WTC11 (cell line): Measurements from ENCODE around the gene LGI4. TPM values are rescaled to one million over a fixed set of nuclear protein-coding genes. Genes with fewer than 3 reads are reported as not detected.
"Not testable (repeated sequence)": the region's sequence is repeated elsewhere in the genome, so short reads cannot be mapped to it uniquely, and the experiment has no call there.

Experiments used
- ATAC-seq: fragments of 200-7000 bp; cut with Tn5 transposase; 2 replicates; pipeline ENCODE4 v1.10.0; 2021; ENCODE audit warnings: mild to moderate bottlenecking, moderate library complexity
- CTCF ChIA-PET: fragments of 300-600 bp; sonication (Branson Sonifier 250); formaldehyde crosslinking; loops from one replicate; lab custom pipeline; 2021; ENCODE audit warnings: antibody characterized with exemption; lab: Charles Lee
- POLR2A ChIA-PET: fragments of 350-600 bp; sonication (Branson Sonifier 250); formaldehyde crosslinking; loops from one replicate; lab custom pipeline; 2021; ENCODE audit warnings: antibody characterized with exemption; lab: Charles Lee
- DNase-seq: peaks from one replicate; pipeline ENCODE4 v3.0.0; 2021; ENCODE audit warnings: low spot score
- H3K27ac Mint-ChIP-seq: 2 replicates; pipeline ENCODE4 v1.8.0; 2021; ENCODE audit warnings: mixed read lengths
- H3K27me3 Mint-ChIP-seq: 2 replicates; pipeline ENCODE4 v1.8.0; 2021; ENCODE audit warnings: low read depth, mild to moderate bottlenecking, moderate library complexity, mixed read lengths
- H3K36me3 Mint-ChIP-seq: 2 replicates; pipeline ENCODE4 v1.8.0; 2021; ENCODE audit warnings: mixed read lengths
- H3K4me1 Mint-ChIP-seq: 2 replicates; pipeline ENCODE4 v1.8.0; 2022; ENCODE audit warnings: mixed read lengths
- H3K4me3 Mint-ChIP-seq: 2 replicates; pipeline ENCODE4 v1.8.0; 2021; ENCODE audit warnings: mild to moderate bottlenecking, moderate library complexity, mixed read lengths
- H3K9me3 Mint-ChIP-seq: 2 replicates; pipeline ENCODE4 v1.8.0; 2021; ENCODE audit warnings: mixed read lengths
- FOXP1 ChIP-seq: sonication (generic); formaldehyde crosslinking; IDR thresholded peaks from 2 replicates; pipeline ENCODE4 v1.8.0; 2022; ENCODE audit warnings: missing genetic modification reagents, mild to moderate bottlenecking, moderate library complexity, borderline replicate concordance
- ZNF121 ChIP-seq: sonication (generic); formaldehyde crosslinking; IDR thresholded peaks from 2 replicates; pipeline ENCODE4 v1.8.0; 2023; ENCODE audit warnings: missing genetic modification reagents
- ZNF263 ChIP-seq: sonication (generic); formaldehyde crosslinking; IDR thresholded peaks from 2 replicates; pipeline ENCODE4 v1.8.1; 2022; ENCODE audit warnings: low read depth, mild to moderate bottlenecking, moderate library complexity, missing genetic modification reagents
- total RNA-seq: library from RNA; stranded (reverse); gene quantifications from 3 replicates; pipeline ENCODE4 v1.2.3, GENCODE V29; 2021
- TF ChIP-seq, protein P1 (sequence below): sonication (generic); formaldehyde crosslinking; IDR thresholded peaks from 2 replicates; pipeline ENCODE4 v1.8.1; 2023; ENCODE audit warnings: mild to moderate bottlenecking, missing genetic modification reagents, borderline replicate concordance
- TF ChIP-seq, protein P2 (sequence below): sonication (generic); formaldehyde crosslinking; IDR thresholded peaks from 2 replicates; pipeline ENCODE4 v1.8.0; 2022; ENCODE audit warnings: mild to moderate bottlenecking, missing genetic modification reagents
- TF ChIP-seq, protein P3 (sequence below): sonication (generic); formaldehyde crosslinking; IDR thresholded peaks from 2 replicates; pipeline ENCODE4 v1.8.1; 2023; ENCODE audit warnings: mild to moderate bottlenecking, moderate library complexity, missing genetic modification reagents
- TF ChIP-seq, protein P4 (sequence below): fragments of 200-600 bp; IDR thresholded peaks from 2 replicates; pipeline ENCODE4 v1.8.0; 2022; ENCODE audit warnings: antibody characterized with exemption
- TF ChIP-seq, protein P5 (sequence below): sonication (generic); formaldehyde crosslinking; IDR thresholded peaks from 2 replicates; pipeline ENCODE4 v1.8.1; 2022; ENCODE audit warnings: mild to moderate bottlenecking, missing genetic modification reagents, moderate library complexity, borderline replicate concordance
- TF ChIP-seq, protein P6 (sequence below): fragments of 250-450 bp; sonication (Bioruptor Pico); IDR thresholded peaks from 2 replicates; pipeline ENCODE4 v1.9.0; 2021; ENCODE audit warnings: mild to moderate bottlenecking, borderline replicate concordance
- TF ChIP-seq, protein P7 (sequence below): sonication (generic); formaldehyde crosslinking; IDR thresholded peaks from 2 replicates; pipeline ENCODE4 v1.8.1; 2023; ENCODE audit warnings: mild to moderate bottlenecking, missing genetic modification reagents, moderate library complexity

LGI4 gene
- total RNA-seq, 1 experiment from 2014 or later = 14.2 TPM

DNA sequence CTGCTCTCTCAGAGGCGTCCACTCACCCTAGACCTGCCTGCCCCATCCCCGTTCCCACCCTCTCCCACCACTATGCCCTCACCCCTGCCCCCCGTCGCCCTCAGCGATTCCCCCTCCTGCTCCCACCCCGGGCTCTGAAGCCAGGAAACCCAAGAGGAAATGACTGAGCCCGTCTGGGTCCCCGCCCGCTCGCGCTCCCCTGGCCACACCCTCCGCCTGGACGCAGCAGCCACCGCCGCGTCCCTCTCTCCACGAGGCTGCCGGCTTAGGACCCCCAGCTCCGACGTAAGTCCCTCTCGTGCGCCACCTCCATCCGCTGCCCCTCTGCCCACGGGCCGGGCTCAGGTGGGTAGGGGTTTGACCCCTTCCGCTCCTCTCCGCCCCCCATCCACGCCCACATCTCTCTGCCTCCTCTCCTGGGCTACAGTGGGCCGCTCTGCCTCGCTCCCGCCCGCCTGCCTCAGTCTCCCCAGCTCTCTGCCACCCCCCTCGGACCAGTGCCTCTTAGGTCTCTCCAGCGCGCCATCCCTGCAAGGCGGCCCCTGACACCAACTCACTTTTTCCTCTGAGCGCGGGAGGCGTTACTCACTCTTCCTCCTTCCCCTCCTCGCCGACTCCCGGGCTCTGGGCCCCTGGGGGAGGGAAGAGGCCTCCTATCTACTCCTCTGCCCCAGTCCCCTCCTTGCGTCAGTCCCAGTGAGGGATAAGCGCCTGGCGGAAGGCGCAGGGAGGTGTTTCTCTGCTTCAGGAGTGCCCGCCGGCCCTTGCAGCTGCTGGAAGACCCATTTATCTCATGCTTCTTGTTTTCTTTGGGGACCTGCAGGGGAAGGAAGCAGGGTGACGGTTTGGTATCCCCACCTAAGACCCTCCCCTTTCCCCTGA lies 19.9 kb upstream of the LGI4 start, which contains the start of gene FXYD5 (continued):
- TF ChIP-seq FOXP1 = peak; percentile 65; the same call in 1 of the 2 replicates
- TF ChIP-seq, protein P1, sequence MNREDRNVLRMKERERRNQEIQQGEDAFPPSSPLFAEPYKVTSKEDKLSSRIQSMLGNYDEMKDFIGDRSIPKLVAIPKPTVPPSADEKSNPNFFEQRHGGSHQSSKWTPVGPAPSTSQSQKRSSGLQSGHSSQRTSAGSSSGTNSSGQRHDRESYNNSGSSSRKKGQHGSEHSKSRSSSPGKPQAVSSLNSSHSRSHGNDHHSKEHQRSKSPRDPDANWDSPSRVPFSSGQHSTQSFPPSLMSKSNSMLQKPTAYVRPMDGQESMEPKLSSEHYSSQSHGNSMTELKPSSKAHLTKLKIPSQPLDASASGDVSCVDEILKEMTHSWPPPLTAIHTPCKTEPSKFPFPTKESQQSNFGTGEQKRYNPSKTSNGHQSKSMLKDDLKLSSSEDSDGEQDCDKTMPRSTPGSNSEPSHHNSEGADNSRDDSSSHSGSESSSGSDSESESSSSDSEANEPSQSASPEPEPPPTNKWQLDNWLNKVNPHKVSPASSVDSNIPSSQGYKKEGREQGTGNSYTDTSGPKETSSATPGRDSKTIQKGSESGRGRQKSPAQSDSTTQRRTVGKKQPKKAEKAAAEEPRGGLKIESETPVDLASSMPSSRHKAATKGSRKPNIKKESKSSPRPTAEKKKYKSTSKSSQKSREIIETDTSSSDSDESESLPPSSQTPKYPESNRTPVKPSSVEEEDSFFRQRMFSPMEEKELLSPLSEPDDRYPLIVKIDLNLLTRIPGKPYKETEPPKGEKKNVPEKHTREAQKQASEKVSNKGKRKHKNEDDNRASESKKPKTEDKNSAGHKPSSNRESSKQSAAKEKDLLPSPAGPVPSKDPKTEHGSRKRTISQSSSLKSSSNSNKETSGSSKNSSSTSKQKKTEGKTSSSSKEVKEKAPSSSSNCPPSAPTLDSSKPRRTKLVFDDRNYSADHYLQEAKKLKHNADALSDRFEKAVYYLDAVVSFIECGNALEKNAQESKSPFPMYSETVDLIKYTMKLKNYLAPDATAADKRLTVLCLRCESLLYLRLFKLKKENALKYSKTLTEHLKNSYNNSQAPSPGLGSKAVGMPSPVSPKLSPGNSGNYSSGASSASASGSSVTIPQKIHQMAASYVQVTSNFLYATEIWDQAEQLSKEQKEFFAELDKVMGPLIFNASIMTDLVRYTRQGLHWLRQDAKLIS = no peak
- TF ChIP-seq, protein P2, sequence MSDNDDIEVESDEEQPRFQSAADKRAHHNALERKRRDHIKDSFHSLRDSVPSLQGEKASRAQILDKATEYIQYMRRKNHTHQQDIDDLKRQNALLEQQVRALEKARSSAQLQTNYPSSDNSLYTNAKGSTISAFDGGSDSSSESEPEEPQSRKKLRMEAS (CRISPR knock-in tag) = peak; percentile 65

DNA sequence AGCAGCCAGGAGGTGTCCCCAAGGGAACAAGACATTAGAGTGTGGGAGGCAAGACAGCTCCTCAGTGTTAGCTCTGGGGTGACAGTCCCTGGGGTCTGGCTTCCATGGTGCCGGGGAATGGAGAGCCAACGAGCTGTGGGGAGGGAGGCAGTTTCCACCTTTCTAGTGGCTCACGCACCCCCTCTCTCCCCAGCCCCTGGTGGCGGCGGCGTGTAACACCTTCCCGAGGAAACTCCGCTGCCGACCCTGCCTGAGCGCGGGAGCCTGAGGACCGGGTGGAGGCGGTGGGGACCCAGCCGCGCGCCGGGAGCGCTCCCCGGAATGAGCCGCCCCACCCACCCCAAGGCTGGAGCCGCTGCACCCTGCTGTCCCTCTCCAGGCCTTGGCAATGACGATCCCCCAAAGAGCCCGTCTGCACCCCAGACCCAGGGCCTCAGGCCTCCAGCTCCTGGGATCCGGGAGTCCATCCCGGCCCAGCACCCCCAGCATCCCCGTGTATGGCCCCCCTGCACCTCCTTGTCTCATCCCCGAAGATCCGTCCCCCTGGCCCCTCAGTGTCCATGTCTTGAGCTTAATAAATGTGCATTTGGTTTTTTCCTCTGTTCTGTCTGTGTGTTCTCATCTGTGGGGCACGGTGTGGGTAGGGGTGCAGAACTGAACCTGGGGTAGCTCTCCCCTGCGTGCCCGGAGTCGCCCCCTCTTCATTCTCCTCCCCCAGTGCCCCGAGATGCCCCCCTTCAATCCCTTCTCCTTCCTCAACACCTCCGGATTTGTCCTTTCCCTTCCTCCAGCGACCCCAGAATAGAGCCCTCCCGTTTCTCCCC lies 19.1 kb upstream of the LGI4 start:
- DNase-seq (peak; percentile 79), ATAC-seq (peak; percentile 48)
- CTCF ChIA-PET = interaction anchor here (0.6 to 4.1 kb wide), 17 partner anchors 11 to 624 kb away, joined by 3 to 143 read pairs (median 8); partner anchors contain the start of genes FXYD7 and LGI4
- H3K4me1 Mint-ChIP-seq = peaks cover 57% of the 10 kb centered on the region
- TF ChIP-seq, protein P3, sequence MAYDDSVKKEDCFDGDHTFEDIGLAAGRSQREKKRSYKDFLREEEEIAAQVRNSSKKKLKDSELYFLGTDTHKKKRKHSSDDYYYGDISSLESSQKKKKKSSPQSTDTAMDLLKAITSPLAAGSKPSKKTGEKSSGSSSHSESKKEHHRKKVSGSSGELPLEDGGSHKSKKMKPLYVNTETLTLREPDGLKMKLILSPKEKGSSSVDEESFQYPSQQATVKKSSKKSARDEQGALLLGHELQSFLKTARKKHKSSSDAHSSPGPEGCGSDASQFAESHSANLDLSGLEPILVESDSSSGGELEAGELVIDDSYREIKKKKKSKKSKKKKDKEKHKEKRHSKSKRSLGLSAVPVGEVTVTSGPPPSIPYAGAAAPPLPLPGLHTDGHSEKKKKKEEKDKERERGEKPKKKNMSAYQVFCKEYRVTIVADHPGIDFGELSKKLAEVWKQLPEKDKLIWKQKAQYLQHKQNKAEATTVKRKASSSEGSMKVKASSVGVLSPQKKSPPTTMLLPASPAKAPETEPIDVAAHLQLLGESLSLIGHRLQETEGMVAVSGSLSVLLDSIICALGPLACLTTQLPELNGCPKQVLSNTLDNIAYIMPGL (CRISPR knock-in tag) = 0 out of 2 replicates have a peak, but pooled peaks have one; percentile 44
- TF ChIP-seq, protein P4, sequence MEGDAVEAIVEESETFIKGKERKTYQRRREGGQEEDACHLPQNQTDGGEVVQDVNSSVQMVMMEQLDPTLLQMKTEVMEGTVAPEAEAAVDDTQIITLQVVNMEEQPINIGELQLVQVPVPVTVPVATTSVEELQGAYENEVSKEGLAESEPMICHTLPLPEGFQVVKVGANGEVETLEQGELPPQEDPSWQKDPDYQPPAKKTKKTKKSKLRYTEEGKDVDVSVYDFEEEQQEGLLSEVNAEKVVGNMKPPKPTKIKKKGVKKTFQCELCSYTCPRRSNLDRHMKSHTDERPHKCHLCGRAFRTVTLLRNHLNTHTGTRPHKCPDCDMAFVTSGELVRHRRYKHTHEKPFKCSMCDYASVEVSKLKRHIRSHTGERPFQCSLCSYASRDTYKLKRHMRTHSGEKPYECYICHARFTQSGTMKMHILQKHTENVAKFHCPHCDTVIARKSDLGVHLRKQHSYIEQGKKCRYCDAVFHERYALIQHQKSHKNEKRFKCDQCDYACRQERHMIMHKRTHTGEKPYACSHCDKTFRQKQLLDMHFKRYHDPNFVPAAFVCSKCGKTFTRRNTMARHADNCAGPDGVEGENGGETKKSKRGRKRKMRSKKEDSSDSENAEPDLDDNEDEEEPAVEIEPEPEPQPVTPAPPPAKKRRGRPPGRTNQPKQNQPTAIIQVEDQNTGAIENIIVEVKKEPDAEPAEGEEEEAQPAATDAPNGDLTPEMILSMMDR = peak; percentile 76
- TF ChIP-seq, protein P5, sequence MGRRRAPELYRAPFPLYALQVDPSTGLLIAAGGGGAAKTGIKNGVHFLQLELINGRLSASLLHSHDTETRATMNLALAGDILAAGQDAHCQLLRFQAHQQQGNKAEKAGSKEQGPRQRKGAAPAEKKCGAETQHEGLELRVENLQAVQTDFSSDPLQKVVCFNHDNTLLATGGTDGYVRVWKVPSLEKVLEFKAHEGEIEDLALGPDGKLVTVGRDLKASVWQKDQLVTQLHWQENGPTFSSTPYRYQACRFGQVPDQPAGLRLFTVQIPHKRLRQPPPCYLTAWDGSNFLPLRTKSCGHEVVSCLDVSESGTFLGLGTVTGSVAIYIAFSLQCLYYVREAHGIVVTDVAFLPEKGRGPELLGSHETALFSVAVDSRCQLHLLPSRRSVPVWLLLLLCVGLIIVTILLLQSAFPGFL (CRISPR knock-in tag) = no peak
- TF ChIP-seq, protein P6, sequence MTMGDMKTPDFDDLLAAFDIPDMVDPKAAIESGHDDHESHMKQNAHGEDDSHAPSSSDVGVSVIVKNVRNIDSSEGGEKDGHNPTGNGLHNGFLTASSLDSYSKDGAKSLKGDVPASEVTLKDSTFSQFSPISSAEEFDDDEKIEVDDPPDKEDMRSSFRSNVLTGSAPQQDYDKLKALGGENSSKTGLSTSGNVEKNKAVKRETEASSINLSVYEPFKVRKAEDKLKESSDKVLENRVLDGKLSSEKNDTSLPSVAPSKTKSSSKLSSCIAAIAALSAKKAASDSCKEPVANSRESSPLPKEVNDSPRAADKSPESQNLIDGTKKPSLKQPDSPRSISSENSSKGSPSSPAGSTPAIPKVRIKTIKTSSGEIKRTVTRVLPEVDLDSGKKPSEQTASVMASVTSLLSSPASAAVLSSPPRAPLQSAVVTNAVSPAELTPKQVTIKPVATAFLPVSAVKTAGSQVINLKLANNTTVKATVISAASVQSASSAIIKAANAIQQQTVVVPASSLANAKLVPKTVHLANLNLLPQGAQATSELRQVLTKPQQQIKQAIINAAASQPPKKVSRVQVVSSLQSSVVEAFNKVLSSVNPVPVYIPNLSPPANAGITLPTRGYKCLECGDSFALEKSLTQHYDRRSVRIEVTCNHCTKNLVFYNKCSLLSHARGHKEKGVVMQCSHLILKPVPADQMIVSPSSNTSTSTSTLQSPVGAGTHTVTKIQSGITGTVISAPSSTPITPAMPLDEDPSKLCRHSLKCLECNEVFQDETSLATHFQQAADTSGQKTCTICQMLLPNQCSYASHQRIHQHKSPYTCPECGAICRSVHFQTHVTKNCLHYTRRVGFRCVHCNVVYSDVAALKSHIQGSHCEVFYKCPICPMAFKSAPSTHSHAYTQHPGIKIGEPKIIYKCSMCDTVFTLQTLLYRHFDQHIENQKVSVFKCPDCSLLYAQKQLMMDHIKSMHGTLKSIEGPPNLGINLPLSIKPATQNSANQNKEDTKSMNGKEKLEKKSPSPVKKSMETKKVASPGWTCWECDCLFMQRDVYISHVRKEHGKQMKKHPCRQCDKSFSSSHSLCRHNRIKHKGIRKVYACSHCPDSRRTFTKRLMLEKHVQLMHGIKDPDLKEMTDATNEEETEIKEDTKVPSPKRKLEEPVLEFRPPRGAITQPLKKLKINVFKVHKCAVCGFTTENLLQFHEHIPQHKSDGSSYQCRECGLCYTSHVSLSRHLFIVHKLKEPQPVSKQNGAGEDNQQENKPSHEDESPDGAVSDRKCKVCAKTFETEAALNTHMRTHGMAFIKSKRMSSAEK (CRISPR knock-in tag) = no peak
- TF ChIP-seq ZNF263 (CRISPR knock-in tag) (no peak), ZNF121 (CRISPR knock-in tag) (peak; percentile 67; the same call in 1 of the 2 replicates)
- TF ChIP-seq, protein P7, sequence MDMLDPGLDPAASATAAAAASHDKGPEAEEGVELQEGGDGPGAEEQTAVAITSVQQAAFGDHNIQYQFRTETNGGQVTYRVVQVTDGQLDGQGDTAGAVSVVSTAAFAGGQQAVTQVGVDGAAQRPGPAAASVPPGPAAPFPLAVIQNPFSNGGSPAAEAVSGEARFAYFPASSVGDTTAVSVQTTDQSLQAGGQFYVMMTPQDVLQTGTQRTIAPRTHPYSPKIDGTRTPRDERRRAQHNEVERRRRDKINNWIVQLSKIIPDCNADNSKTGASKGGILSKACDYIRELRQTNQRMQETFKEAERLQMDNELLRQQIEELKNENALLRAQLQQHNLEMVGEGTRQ (CRISPR knock-in tag) = no peak
- H3K9me3 Mint-ChIP-seq = no peaks in the 10 kb centered on the region
- H3K4me3 Mint-ChIP-seq = peak overlapping the region; percentile 97
- H3K27me3 Mint-ChIP-seq = no peaks in the 10 kb centered on the region; the same call in 1 of the 2 replicates
- POLR2A ChIA-PET = interaction anchor here (0.6 to 2.5 kb wide), 3 partner anchors 12 to 86 kb away, joined by 4 to 15 read pairs (median 8); no protein-coding TSS in a partner anchor
- peaks cover 29% of the 10 kb centered on the region for H3K36me3 Mint-ChIP-seq
- H3K27ac Mint-ChIP-seq = no peak overlapping the region

DNA sequence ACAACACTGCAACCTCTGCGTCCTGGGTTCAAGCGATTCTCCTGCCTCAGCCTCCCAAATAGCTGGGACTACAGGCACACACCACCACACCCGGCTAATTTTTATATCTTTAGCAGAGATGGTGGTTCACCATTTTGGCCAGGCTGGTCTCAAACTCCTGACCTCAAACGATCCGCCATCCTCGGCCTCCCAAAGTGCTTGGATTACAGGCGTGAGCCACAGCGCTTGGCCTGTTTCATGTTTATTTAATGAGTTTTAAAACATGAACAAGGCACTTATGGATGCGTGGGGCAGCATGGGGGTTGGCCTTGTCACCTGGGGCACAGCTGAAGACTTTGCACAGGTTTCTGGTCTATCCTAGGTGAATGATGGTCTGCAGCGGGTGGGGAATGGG lies 18.3 kb upstream of the LGI4 start:
- POLR2A ChIA-PET = interaction anchor here (2.5 kb wide), 1 partner anchor 12 kb away, joined by 15 read pairs; no protein-coding TSS in a partner anchor
- Mint-ChIP-seq H3K4me1 (peaks cover 57% of the 10 kb centered on the region), H3K4me3 (peak overlapping the region; percentile 97), H3K36me3 (peaks cover 21% of the 10 kb centered on the region)
- not testable (repeated sequence) for H3K27me3 Mint-ChIP-seq, H3K27ac Mint-ChIP-seq, H3K9me3 Mint-ChIP-seq, DNase-seq, ATAC-seq
- CTCF ChIA-PET = interaction anchor here (0.7 to 4.1 kb wide), 13 partner anchors 10 to 767 kb away, joined by 3 to 143 read pairs (median 8); partner anchors contain the start of genes FXYD7 and LGI4
